ENCODE results near the gene POU2AF1. TPM values are rescaled to one million over a fixed set of nuclear protein-coding genes. Genes with fewer than 3 reads are reported as not detected.

The POU2AF1 gene
- total and polyA plus RNA-seq, 2 of the 13 experiments (the other 11 are each of a cell fraction or from before 2014, with no cell fraction given): 1.9 to 3.6 TPM

GRCh38 chr11:111336582-111337256 is 42.4 kb downstream of the POU2AF1 start (continued):
- no peak for TF ChIP-seq MBNL3 (CRISPR knock-in tag; conservative IDR thresholded peaks at IDR 0.05)
- no peak for TF ChIP-seq ZFP82 (CRISPR knock-in tag; IDR thresholded peaks at IDR 0.05; ENCODE audit: borderline replicate concordance)
- no peak for TF ChIP-seq GPN1 (CRISPR knock-in tag; IDR thresholded peaks at IDR 0.05; ENCODE audit: borderline replicate concordance)
- no peak for TF ChIP-seq ETV6 (CRISPR knock-in tag; conservative IDR thresholded peaks at IDR 0.05)
- TF ChIP-seq, protein P1, sequence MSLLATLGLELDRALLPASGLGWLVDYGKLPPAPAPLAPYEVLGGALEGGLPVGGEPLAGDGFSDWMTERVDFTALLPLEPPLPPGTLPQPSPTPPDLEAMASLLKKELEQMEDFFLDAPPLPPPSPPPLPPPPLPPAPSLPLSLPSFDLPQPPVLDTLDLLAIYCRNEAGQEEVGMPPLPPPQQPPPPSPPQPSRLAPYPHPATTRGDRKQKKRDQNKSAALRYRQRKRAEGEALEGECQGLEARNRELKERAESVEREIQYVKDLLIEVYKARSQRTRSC (CRISPR knock-in tag; IDR thresholded peaks at IDR 0.05; ENCODE audit: low read depth): no peak
- no peak for TF ChIP-seq TBL1XR1 (IDR thresholded peaks at IDR 0.05; ENCODE audit: borderline replicate concordance, low read length, partially characterized antibody)
- TF ChIP-seq ZNF230 (CRISPR knock-in tag; IDR thresholded peaks at IDR 0.05): no peak
- no peak for TF ChIP-seq KDM2A (CRISPR knock-in tag; IDR thresholded peaks at IDR 0.05; ENCODE audit: borderline replicate concordance, low read depth)
- TF ChIP-seq, protein P2, sequence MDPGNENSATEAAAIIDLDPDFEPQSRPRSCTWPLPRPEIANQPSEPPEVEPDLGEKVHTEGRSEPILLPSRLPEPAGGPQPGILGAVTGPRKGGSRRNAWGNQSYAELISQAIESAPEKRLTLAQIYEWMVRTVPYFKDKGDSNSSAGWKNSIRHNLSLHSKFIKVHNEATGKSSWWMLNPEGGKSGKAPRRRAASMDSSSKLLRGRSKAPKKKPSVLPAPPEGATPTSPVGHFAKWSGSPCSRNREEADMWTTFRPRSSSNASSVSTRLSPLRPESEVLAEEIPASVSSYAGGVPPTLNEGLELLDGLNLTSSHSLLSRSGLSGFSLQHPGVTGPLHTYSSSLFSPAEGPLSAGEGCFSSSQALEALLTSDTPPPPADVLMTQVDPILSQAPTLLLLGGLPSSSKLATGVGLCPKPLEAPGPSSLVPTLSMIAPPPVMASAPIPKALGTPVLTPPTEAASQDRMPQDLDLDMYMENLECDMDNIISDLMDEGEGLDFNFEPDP (CRISPR knock-in tag; conservative IDR thresholded peaks at IDR 0.05): no peak
- no peak for TF ChIP-seq GABPB1 (CRISPR knock-in tag; IDR thresholded peaks at IDR 0.05)
- no peak for TF ChIP-seq HOXA9 (CRISPR knock-in tag; IDR thresholded peaks at IDR 0.05; ENCODE audit: borderline replicate concordance)
- TF ChIP-seq, protein P3, sequence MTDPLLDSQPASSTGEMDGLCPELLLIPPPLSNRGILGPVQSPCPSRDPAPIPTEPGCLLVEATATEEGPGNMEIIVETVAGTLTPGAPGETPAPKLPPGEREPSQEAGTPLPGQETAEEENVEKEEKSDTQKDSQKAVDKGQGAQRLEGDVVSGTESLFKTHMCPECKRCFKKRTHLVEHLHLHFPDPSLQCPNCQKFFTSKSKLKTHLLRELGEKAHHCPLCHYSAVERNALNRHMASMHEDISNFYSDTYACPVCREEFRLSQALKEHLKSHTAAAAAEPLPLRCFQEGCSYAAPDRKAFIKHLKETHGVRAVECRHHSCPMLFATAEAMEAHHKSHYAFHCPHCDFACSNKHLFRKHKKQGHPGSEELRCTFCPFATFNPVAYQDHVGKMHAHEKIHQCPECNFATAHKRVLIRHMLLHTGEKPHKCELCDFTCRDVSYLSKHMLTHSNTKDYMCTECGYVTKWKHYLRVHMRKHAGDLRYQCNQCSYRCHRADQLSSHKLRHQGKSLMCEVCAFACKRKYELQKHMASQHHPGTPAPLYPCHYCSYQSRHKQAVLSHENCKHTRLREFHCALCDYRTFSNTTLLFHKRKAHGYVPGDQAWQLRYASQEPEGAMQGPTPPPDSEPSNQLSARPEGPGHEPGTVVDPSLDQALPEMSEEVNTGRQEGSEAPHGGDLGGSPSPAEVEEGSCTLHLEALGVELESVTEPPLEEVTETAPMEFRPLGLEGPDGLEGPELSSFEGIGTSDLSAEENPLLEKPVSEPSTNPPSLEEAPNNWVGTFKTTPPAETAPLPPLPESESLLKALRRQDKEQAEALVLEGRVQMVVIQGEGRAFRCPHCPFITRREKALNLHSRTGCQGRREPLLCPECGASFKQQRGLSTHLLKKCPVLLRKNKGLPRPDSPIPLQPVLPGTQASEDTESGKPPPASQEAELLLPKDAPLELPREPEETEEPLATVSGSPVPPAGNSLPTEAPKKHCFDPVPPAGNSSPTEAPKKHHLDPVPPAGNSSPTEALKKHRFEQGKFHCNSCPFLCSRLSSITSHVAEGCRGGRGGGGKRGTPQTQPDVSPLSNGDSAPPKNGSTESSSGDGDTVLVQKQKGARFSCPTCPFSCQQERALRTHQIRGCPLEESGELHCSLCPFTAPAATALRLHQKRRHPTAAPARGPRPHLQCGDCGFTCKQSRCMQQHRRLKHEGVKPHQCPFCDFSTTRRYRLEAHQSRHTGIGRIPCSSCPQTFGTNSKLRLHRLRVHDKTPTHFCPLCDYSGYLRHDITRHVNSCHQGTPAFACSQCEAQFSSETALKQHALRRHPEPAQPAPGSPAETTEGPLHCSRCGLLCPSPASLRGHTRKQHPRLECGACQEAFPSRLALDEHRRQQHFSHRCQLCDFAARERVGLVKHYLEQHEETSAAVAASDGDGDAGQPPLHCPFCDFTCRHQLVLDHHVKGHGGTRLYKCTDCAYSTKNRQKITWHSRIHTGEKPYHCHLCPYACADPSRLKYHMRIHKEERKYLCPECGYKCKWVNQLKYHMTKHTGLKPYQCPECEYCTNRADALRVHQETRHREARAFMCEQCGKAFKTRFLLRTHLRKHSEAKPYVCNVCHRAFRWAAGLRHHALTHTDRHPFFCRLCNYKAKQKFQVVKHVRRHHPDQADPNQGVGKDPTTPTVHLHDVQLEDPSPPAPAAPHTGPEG (CRISPR knock-in tag; IDR thresholded peaks at IDR 0.05): no peak
- TF ChIP-seq ZNF670 (CRISPR knock-in tag; IDR thresholded peaks at IDR 0.05; ENCODE audit: borderline replicate concordance): no peak
- TF ChIP-seq GLI4 (CRISPR knock-in tag; IDR thresholded peaks at IDR 0.05; ENCODE audit: borderline replicate concordance): no peak
- TF ChIP-seq JUN (CRISPR knock-in tag; IDR thresholded peaks at IDR 0.05): 0 out of 2 replicates have a peak, but pooled peaks have one; percentile 16
- no peak for TF ChIP-seq BRD4 (CRISPR knock-in tag; IDR thresholded peaks at IDR 0.05)
- TF ChIP-seq RBFOX2 (IDR thresholded peaks at IDR 0.05; ENCODE audit: low read depth, low read length): no peak
- TF ChIP-seq MAF1 (CRISPR knock-in tag; IDR thresholded peaks at IDR 0.05; ENCODE audit: borderline replicate concordance): no peak
- TF ChIP-seq ZNF232 (CRISPR knock-in tag; IDR thresholded peaks at IDR 0.05; ENCODE audit: borderline replicate concordance): no peak
- no peak for TF ChIP-seq ELF3 (CRISPR knock-in tag; IDR thresholded peaks at IDR 0.05)
- 0 out of 2 replicates have a peak, but pooled peaks have one; percentile 38 for TF ChIP-seq ERF (CRISPR knock-in tag; IDR thresholded peaks at IDR 0.05)
- TF ChIP-seq NCOA2 (CRISPR knock-in tag; IDR thresholded peaks at IDR 0.05): no peak
- TF ChIP-seq TRIM24 (CRISPR knock-in tag; IDR thresholded peaks at IDR 0.05): no peak
- TF ChIP-seq ZNF20 (CRISPR knock-in tag; IDR thresholded peaks at IDR 0.05): no peak
